Heart left ventricle (tissue), 16 donors: ENCODE data around the gene PKDCC. TPM values are rescaled to one million over a fixed set of nuclear protein-coding genes. Genes with fewer than 3 reads are reported as not detected.

Experiments
- ATAC-seq, 4 donors: fragments of 200-7000 bp; cut with Tn5 transposase; one replicate each; pipeline ENCODE4 v1.9.1; 2020 to 2022; ENCODE audit warnings: moderate library complexity in 4 of 4, mild to moderate bottlenecking in 3 of 4, moderate number of reproducible peaks in 1 of 4
- DNase-seq, 5 donors: peaks; one replicate each; pipeline ENCODE4 v3.0.0-alpha.2; 2020
- H3K27ac ChIP-seq, 12 donors: fragments of 200-600 bp; sonication (generic) in 4 of 12; one replicate each; pipeline versions ENCODE4 v1.5.0 to v1.8.0; 2016 to 2022; ENCODE audit warnings: mild to moderate bottlenecking in 2 of 12
- H3K27me3 ChIP-seq, 9 donors: fragments of 200-600 bp; sonication (generic) in 2 of 9; one replicate each; pipeline versions ENCODE4 v1.5.1 to v1.8.0; 2016 to 2022; ENCODE audit warnings: mild to moderate bottlenecking in 3 of 9
- H3K36me3 ChIP-seq, 9 donors: fragments of 200-600 bp; sonication (generic) in 2 of 9; one replicate each; pipeline versions ENCODE4 v1.5.0 to v1.8.0; 2018 to 2022; ENCODE audit warnings: mild to moderate bottlenecking in 2 of 9
- H3K4me1 ChIP-seq, 12 donors: fragments of 200-600 bp; sonication (generic) in 4 of 12; one replicate each; pipeline versions ENCODE4 v1.5.0 to v1.8.0; 2016 to 2022; ENCODE audit warnings: mild to moderate bottlenecking in 3 of 12
- H3K4me3 ChIP-seq, 12 donors: fragments of 200-600 bp; sonication (generic) in 4 of 12; one replicate each; pipeline versions ENCODE4 v1.5.0 to v1.8.0; 2017 to 2022; ENCODE audit warnings: mild to moderate bottlenecking in 9 of 12, moderate library complexity in 4 of 12
- H3K9me3 ChIP-seq, 12 donors: fragments of 200-600 bp; sonication (generic) in 4 of 12; one replicate each; pipeline versions ENCODE4 v1.5.0 to v1.8.0; 2016 to 2022; ENCODE audit warnings: mild to moderate bottlenecking in 1 of 12
- POLR2A ChIP-seq, 2 donors: fragments of 450-650 bp; IDR thresholded peaks; one replicate each; pipeline ENCODE4 v1.6.1; 2017; ENCODE audit warnings: antibody characterized with exemption in 2 of 2, mild to moderate bottlenecking in 2 of 2, moderate library complexity in 2 of 2
- WGBS, 4 donors: extraction: QIAGEN DNeasy Blood & Tissue Kit in 2 of 4; methylation state at CpG; one replicate each; pipeline versions ENCODE4 v1.1.5 to v1.1.7; 2013 to 2018; 5-methylcytosine and 5-hydroxymethylcytosine counted together
- intact Hi-C, 10 donors: fragments of 100-400 bp; cut with DNase I; formaldehyde crosslinking; loops; one replicate each; pipeline versions ENCODE4 v1.11.1 to v1.14.2; 2022
- polyA plus RNA-seq, 2 donors: library from polyadenylated mRNA; stranded (reverse); fragments of 200-250 nt; gene quantifications; one replicate each; pipeline ENCODE4 v1.2.3, GENCODE V29; 2013
- total RNA-seq, 9 donors: library from RNA; depleted of rRNA in 2 of 9; stranded (reverse); fragments of >200 nt in 2 of 9; fragmentation: NEBNext Ultra II Directional in 3 of 9; extraction: Animal tissue kit (Norgen Biotek cat#: 25700) in 3 of 9; gene quantifications; one replicate each; pipeline versions ENCODE4 v1.1.0 to v1.2.4, GENCODE V29; 2016 to 2023
- TF ChIP-seq, protein P1 (sequence below), 12 donors: fragments of 200-600 bp; sonication (generic) in 4 of 12; IDR thresholded peaks; one replicate each; pipeline versions ENCODE4 v1.5.0 to v1.8.0; 2018 to 2022; ENCODE audit warnings: antibody characterized with exemption in 12 of 12, mild to moderate bottlenecking in 5 of 12
- donor health status: ischemic (EF 13 %, LVEDD 7.1; RV severe dilation, severe dysfunction).
- donor health status: healthy with polysubstance abuse.
- donor health status: DM: no; HTN: yes; CAD: no.
- donor health status: DM: no; HTN: no; CAD: no.
- donor health status: ischemic (EF 25% LVEDD 6.9; RV normal size, moderate dysfunction).
- donor health status: ischemic (EF 25% LVEDD 5.7; RV mildly dilated, moderate dysfunction).
- donor health status: healthy.
- donor health status: DM: yes; HTN: yes; CAD: no.
- donor health status: ischemic (EF 35%, LVEDD 5.7; RV mildly dilated, moderate dysfunction).
- donor health status: nonischemic (EF 11% LVEDD 7.7; RV severe dilation, severe dysfunction).
- donor health status: DM: yes; HTN: yes; CAD: no.
- donor health status: PGD.
- donor health status: ischemic (EF 29% LVEDD 5.4; RV normal size, mild dysfunction).
- donor health status: nonischemic (EF 23%, LVEDD 6.1; RV moderate dilation, normal function).

PKDCC gene
- total and polyA plus RNA-seq, 11 donors = 22.7 to 124 (median 53.2) TPM

DNA sequence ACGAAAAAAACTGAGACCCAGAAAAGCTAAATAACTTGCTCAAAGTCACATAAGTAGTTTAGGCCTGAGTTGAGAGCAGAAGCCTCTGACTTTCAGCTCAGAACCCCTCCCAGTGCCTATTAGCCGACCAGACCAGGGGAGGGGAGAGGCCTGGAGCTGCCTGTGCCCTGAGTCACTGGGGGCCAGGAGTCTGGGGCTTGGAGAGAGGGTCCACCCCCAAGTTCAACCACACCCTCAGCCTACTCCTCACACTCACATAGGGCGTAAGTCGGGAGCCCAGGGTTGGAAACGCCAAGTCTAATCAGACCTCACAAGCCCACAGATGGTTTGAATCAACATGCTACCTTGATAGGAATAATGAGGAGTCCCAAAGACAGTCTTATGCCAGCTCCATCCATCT is 12.6 kb upstream of the PKDCC start:
- no peaks in the 10 kb centered on the region for H3K36me3 ChIP-seq
- no peak overlapping the region for H3K27ac ChIP-seq
- H3K27me3 ChIP-seq = no peaks in the 10 kb centered on the region
- 91 to 97% (median 96%) methylated on average over 5 of the region's 5 CpGs for WGBS, 4 donors
- intact Hi-C loops = no loop called here
- TF ChIP-seq, protein P1, sequence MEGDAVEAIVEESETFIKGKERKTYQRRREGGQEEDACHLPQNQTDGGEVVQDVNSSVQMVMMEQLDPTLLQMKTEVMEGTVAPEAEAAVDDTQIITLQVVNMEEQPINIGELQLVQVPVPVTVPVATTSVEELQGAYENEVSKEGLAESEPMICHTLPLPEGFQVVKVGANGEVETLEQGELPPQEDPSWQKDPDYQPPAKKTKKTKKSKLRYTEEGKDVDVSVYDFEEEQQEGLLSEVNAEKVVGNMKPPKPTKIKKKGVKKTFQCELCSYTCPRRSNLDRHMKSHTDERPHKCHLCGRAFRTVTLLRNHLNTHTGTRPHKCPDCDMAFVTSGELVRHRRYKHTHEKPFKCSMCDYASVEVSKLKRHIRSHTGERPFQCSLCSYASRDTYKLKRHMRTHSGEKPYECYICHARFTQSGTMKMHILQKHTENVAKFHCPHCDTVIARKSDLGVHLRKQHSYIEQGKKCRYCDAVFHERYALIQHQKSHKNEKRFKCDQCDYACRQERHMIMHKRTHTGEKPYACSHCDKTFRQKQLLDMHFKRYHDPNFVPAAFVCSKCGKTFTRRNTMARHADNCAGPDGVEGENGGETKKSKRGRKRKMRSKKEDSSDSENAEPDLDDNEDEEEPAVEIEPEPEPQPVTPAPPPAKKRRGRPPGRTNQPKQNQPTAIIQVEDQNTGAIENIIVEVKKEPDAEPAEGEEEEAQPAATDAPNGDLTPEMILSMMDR (IDR thresholded peaks at IDR 0.05) = no peak
- no peak for TF ChIP-seq POLR2A (IDR thresholded peaks at IDR 0.05)
- peaks cover 0 to 6% (median 0%) of the 10 kb centered on the region in 12 donors for H3K4me1 ChIP-seq
- ATAC-seq (peak in 2 of 4 donors; percentile 32 to 50), DNase-seq (no peak)
- no peak overlapping the region for H3K4me3 ChIP-seq
- no peaks in the 10 kb centered on the region for H3K9me3 ChIP-seq

DNA sequence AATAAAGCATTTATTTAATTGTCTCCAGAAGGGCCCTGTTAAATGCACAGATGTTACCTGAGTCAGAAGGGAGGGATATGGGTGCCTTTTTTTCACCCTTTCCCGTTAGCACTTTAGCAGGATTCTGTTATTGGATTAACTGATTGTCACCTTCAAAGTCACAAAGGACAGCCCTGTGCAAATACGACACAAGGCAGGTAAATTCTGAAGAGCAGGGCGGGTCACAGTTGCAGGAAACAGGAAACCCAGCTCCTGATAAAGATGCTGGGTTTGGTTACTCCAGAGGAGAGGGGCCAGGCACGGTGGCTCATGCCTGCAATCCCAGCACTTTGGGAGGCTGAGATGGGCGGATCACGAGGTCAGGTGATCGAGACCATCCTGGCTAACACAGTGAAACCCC is 11.4 kb upstream of the PKDCC start:
- Histone ChIP-seq H3K36me3 (no peaks in the 10 kb centered on the region), H3K9me3 (no peaks in the 10 kb centered on the region), H3K4me3 (no peak overlapping the region), H3K4me1 (peaks cover 0 to 14% (median 0%) of the 10 kb centered on the region in 12 donors), H3K27me3 (no peaks in the 10 kb centered on the region), H3K27ac (no peak overlapping the region)
- DNase-seq (no peak), ATAC-seq (no peak)
- intact Hi-C loops = no loop called here
- no peak for TF ChIP-seq POLR2A (IDR thresholded peaks at IDR 0.05)
- TF ChIP-seq, protein P1 (IDR thresholded peaks at IDR 0.05) = no peak
- WGBS, 4 donors = 73 to 84% (median 77%) methylated on average over 7 of the region's 7 CpGs

DNA sequence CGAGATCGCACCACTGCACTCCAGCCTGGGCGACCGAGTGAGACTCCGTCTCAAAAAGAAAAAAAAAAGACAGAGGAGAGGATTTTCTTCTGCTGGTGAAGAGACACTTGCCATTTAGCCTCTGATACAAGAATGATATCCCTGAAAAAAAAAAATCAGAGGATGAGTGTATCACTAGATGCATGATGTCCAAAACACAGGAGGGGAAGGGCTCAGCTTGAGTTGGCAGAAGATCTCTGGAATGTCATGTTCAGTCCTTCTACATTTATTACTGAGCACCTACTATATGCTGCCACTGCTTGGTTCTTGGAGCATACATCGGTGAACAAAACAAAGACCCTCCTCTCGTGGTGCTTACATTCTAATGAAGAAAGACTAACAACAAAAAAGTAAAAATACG is 10.9 kb upstream of the PKDCC start:
- no peak overlapping the region for H3K4me3 ChIP-seq
- no peak overlapping the region for H3K27ac ChIP-seq
- DNase-seq = no peak
- peaks cover 0 to 8% (median 0%) of the 10 kb centered on the region in 12 donors for H3K4me1 ChIP-seq
- ATAC-seq = no peak
- no peaks in the 10 kb centered on the region for H3K36me3 ChIP-seq
- no peaks in the 10 kb centered on the region for H3K9me3 ChIP-seq
- intact Hi-C loops = no loop called here
- no peaks in the 10 kb centered on the region for H3K27me3 ChIP-seq
- no peak for TF ChIP-seq POLR2A (IDR thresholded peaks at IDR 0.05)
- TF ChIP-seq, protein P1 (IDR thresholded peaks at IDR 0.05) = no peak
- WGBS, 4 donors = 96 to 98% (median 97%) methylated on average over 8 of the region's 8 CpGs

DNA sequence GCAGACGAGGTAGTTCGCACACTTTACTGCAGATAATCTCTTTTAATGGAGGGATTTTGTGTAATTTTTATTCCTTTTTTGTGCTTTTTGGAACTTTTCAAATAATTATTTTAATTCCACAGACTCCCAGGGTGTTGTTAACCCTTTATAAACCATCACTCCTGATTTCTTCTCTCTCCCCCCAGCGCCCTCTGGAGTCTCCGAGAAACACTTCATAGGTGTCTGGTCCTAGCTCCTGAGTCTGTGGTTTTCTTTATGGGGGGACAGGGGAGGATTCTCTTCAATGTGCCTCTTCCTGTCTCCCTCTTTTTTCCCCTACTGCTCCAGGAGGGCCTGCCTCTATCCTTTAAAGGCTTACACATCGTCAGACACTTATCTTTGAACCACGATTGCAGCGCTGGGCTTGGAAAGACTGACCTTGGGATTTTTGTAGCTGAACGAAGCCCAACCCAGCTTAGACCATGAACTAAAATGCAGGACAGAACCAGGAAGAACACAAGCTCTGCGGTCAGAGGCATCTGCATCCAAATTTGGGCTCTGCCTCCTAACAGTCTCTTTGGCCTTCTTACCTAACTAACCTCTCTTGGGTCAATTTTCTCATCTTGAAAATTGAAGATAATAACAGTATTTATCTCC is 7.1 kb upstream of the PKDCC start:
- 53 to 59% (median 57%) methylated on average over 9 of the region's 9 CpGs for WGBS, 4 donors
- Histone ChIP-seq H3K36me3 (no peaks in the 10 kb centered on the region), H3K4me1 (peaks cover 0 to 15% (median 4%) of the 10 kb centered on the region in 12 donors), H3K9me3 (no peaks in the 10 kb centered on the region), H3K27me3 (peaks cover 0 to 7% (median 0%) of the 10 kb centered on the region in 9 donors), H3K27ac (peak overlapping the region in 1 of 12 donors; percentile 8), H3K4me3 (no peak overlapping the region)
- TF ChIP-seq, protein P1 (IDR thresholded peaks at IDR 0.05) = peak in 1 of 12 donors; percentile 11
- TF ChIP-seq POLR2A (IDR thresholded peaks at IDR 0.05) = no peak
- ATAC-seq = peak in 2 of 4 donors; percentile 31 to 40
- no peak for DNase-seq
- intact Hi-C loops = loop anchor here in 1 of 10 donors (10.0 kb wide), 1 partner anchor 86 kb away; no protein-coding TSS in a partner anchor
